KMS-11 (cell line): ENCODE results near the gene NFIC.

Source experiments
- H2AFZ ChIP-seq: fragments of 200-600 bp; sonication (generic); 2 replicates; pipeline ENCODE4 v1.6.1; 2016; ENCODE audit warnings: antibody characterized with exemption, mixed run types, low read depth
- H3K27ac ChIP-seq: fragments of 200-600 bp; sonication (generic); 2 replicates; pipeline ENCODE4 v1.6.1; 2016; ENCODE audit warnings: mild to moderate bottlenecking, mixed run types
- H3K27me3 ChIP-seq: fragments of 200-600 bp; sonication (generic); 2 replicates; pipeline ENCODE4 v1.6.1; 2017; ENCODE audit warnings: mild to moderate bottlenecking, low read depth, mixed run types, moderate library complexity; ENCODE audit not compliant: insufficient read depth
- H3K36me3 ChIP-seq: fragments of 200-600 bp; sonication (generic); 2 replicates; pipeline ENCODE4 v1.6.1; 2017; ENCODE audit warnings: mild to moderate bottlenecking, mixed run types; ENCODE audit not compliant: insufficient read depth
- H3K4me1 ChIP-seq: fragments of 200-600 bp; sonication (generic); 2 replicates; pipeline ENCODE4 v1.6.1; 2016; ENCODE audit warnings: mild to moderate bottlenecking, low read depth, mixed run types; ENCODE audit not compliant: poor library complexity, severe bottlenecking
- H3K4me2 ChIP-seq: fragments of 200-600 bp; sonication (generic); 2 replicates; pipeline ENCODE4 v1.7.0; 2016; ENCODE audit warnings: mild to moderate bottlenecking, mixed run types
- H3K4me3 ChIP-seq: fragments of 200-600 bp; sonication (generic); IDR thresholded peaks from 2 replicates; pipeline ENCODE4 v1.6.1; 2017; ENCODE audit warnings: low read depth, low read length, mixed read lengths; ENCODE audit not compliant: insufficient read depth
- H3K79me2 ChIP-seq: fragments of 200-600 bp; sonication (generic); 2 replicates; pipeline ENCODE4 v1.6.1; 2016; ENCODE audit warnings: low read depth, mixed run types; ENCODE audit not compliant: insufficient read depth
- H3K9ac ChIP-seq: fragments of 200-600 bp; sonication (generic); 2 replicates; pipeline ENCODE4 v1.6.1; 2016; ENCODE audit warnings: mild to moderate bottlenecking, mixed run types
- H4K20me1 ChIP-seq: fragments of 200-600 bp; sonication (generic); 2 replicates; pipeline ENCODE4 v1.6.1; 2016; ENCODE audit warnings: mild to moderate bottlenecking, mixed run types; ENCODE audit not compliant: insufficient read depth
- TF ChIP-seq, protein P1 (sequence below): fragments of 200-600 bp; sonication (generic); conservative IDR thresholded peaks from 2 replicates; pipeline ENCODE4 v1.6.1; 2017; ENCODE audit warnings: low read depth, mild to moderate bottlenecking, antibody characterized with exemption, low read length, moderate library complexity, mixed read lengths

The NFIC gene

DNA sequence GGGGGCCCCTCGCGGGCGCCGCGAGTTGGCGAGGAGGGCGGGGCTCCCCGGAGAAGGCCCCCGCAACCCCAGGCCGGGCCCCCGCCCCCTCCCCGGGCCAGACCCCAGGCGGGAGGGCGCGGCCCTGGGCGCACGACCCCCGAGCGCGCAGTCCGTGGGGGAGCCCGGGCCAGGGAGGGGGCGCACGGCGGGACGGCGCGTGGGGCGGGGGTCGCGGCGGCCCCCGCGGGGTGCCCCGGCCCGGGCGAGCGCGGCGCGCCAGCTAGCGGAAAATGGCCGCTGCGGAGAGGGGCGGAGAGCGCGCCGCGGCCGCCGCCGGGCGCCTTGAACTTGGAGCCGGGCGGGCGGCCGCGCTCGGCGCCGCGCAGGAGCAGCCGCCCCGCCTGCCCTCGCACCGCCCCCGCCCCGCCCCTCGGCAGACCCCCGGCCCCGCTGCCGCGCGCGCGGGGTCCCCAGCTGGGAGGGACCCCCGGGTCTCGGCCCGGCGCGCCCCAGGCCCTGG, 6.4 kb upstream of the NFIC start:
- Histone ChIP-seq H4K20me1 (no peaks in the 10 kb centered on the region), H3K27ac (peak overlapping the region; percentile 40; the same call in 1 of the 2 replicates), H3K79me2 (peaks cover 20% of the 10 kb centered on the region; the same call in 1 of the 2 replicates), H3K4me2 (no peak overlapping the region; the same call in 1 of the 2 replicates), H3K4me1 (peaks cover 7% of the 10 kb centered on the region), H3K4me3 (no peak overlapping the region), H2AFZ (peak overlapping the region; percentile 59; the same call in 1 of the 2 replicates), H3K27me3 (no peaks in the 10 kb centered on the region), H3K36me3 (no peaks in the 10 kb centered on the region), H3K9ac (peak overlapping the region; percentile 79)
- TF ChIP-seq, protein P1, sequence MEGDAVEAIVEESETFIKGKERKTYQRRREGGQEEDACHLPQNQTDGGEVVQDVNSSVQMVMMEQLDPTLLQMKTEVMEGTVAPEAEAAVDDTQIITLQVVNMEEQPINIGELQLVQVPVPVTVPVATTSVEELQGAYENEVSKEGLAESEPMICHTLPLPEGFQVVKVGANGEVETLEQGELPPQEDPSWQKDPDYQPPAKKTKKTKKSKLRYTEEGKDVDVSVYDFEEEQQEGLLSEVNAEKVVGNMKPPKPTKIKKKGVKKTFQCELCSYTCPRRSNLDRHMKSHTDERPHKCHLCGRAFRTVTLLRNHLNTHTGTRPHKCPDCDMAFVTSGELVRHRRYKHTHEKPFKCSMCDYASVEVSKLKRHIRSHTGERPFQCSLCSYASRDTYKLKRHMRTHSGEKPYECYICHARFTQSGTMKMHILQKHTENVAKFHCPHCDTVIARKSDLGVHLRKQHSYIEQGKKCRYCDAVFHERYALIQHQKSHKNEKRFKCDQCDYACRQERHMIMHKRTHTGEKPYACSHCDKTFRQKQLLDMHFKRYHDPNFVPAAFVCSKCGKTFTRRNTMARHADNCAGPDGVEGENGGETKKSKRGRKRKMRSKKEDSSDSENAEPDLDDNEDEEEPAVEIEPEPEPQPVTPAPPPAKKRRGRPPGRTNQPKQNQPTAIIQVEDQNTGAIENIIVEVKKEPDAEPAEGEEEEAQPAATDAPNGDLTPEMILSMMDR = no peak

DNA sequence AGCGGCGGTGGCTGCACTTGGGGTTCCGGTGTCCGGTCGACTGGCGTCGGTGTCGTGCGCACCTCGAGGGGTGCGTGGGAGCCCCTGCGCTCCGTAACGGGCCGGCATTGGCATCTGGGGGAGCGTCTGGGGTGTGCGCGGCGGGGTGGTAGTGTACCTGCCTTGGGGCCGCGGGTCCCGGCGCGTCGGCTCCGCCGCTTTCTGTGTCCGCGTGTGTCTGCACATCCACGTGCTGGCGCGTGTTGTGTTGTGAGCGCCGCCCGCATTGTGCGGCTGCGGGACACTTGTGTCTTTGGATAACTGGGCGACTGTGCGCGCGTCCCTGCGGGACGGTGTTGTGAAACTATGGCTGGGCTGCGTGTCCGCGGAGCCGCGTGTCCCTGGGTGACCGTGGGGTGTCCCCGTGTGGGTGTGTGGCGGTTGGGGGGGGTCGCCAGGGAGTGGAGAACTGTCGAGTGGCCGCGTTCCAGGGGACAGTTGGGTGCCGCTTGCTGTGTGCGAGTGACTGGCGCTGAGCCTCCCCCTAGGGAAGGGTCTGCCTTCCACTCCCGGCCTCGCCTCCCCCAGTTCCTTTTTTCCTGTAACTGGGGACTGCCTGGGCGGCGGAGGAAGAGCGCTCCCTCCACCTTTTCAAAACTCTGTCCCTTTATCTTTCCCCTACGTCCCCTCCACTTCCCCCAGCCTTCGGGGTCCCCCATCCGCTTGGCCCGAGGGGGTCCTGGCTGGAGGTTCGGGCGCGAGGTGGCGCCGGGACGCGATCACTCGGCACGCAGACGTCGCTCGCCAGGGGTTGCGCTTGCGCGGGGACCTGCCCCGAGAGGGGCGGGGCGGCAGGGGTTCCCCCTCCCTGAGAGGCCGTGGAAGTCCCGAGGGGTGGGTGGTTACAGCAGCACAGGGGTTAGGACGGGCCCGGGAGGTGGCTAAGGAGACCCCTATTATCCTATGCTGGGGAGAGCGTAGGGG, 5.7 kb upstream of the NFIC start:
- Histone ChIP-seq H2AFZ (peak overlapping the region; percentile 59; the same call in 1 of the 2 replicates), H3K4me2 (peak overlapping the region; percentile 73), H3K79me2 (peaks cover 25% of the 10 kb centered on the region; the same call in 1 of the 2 replicates), H3K27ac (no peak overlapping the region), H3K4me1 (peaks cover 14% of the 10 kb centered on the region), H3K4me3 (no peak overlapping the region), H4K20me1 (no peaks in the 10 kb centered on the region), H3K36me3 (no peaks in the 10 kb centered on the region), H3K27me3 (no peaks in the 10 kb centered on the region), H3K9ac (peak overlapping the region; percentile 70)
- TF ChIP-seq, protein P1 = no peak

DNA sequence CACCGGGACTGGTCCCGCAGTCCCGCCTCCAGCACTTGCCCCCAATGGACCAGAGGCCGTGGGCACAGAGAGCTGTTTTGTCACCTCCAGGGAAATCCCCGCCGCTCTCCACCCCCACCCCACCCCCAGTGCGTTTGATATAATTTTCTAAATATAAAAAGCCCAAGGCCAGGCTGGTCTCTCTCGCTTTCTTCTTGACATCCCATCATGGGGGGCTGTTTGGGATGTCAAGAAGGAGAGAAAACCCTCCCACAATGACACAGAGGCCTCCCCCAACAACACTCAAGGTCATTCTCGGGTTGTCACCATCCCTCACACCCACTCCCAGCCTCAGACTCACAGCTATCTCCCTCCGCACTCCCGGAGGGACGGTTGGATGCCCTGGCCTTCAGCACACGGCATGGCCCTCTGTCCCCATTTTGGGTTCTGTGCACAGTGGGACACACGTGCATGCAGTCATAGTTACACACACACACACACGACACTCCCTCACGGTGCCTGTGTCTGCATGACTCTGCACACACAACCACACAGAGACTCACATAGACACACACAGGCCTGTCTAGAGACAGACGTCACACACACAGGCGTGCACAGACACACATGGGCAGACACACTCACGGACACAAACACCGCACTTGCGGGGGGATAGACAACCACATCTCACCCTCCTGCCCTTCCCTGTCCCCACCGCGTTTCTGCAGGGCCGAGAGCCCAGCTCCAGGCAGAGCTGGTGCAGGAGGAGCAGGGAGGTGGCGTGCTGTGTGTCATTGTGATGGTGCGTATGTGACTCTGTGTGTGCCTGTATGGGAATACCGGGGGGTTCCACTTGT, 4.8 kb upstream of the NFIC start:
- H3K4me1 ChIP-seq = peaks cover 15% of the 10 kb centered on the region
- TF ChIP-seq, protein P1 = no peak
- H3K27ac ChIP-seq = no peak overlapping the region
- H2AFZ ChIP-seq = no peak overlapping the region
- H3K27me3 ChIP-seq = no peaks in the 10 kb centered on the region
- H3K9ac ChIP-seq = no peak overlapping the region
- peaks cover 26% of the 10 kb centered on the region for H3K79me2 ChIP-seq
- no peak overlapping the region for H3K4me2 ChIP-seq
- H3K36me3 ChIP-seq = no peaks in the 10 kb centered on the region
- no peak overlapping the region for H3K4me3 ChIP-seq
- H4K20me1 ChIP-seq = no peaks in the 10 kb centered on the region

DNA sequence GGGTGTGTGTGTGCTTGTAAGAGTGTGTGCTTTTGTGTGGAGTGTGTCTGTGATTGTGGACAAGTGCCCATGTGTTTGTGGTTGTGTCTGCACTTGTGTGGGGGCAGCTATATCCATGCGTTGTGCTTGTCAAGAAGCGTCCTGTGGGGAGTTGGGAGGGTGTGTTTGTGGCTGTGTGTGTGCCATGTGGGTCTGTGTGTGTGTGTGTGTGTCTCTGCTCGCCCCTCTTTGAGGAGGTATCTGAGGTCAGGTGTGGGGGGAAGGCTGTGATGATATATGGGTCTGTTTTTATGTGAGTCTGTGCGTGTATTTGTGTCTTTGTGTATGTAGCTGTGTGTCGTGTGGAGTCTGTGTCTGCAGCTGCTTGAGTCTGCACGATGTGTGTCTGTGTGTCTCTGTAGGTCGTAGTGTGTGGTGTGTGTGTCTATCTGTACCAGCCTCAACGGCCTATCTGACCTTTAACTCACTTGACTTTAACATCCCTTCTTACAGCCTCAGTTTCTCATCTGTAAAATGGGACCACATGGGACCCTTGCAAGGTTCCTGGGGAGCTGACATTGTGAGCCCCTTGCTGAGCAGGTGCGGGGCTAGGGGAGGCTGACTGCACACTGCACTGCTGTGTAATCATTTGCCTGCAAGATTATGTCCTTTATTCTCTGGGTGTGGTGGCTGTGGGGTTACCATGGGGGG, 4.0 kb upstream of the NFIC start:
- Histone ChIP-seq H3K4me1 (peaks cover 15% of the 10 kb centered on the region), H3K79me2 (peaks cover 33% of the 10 kb centered on the region), H3K27ac (no peak overlapping the region), H3K36me3 (no peaks in the 10 kb centered on the region), H4K20me1 (no peaks in the 10 kb centered on the region), H2AFZ (no peak overlapping the region), H3K4me2 (no peak overlapping the region), H3K4me3 (no peak overlapping the region), H3K9ac (no peak overlapping the region), H3K27me3 (no peaks in the 10 kb centered on the region)
- TF ChIP-seq, protein P1 = no peak
